Renal pelvis (tissue), 12 donors: Measurements from ENCODE around the gene KCNH3. TPM values are rescaled to one million over a fixed set of nuclear protein-coding genes. Genes with fewer than 3 reads are reported as not detected.
A peak's percentile ranks its signal among the peaks of the same experiment; 100 is the strongest.
"Not testable (repeated sequence)": the region's sequence is repeated elsewhere in the genome, so short reads cannot be mapped to it uniquely, and the experiment has no call there.

Experiments
- DNase-seq: peaks from one replicate; pipeline ENCODE4 v3.0.0-alpha.2; 2013
- long read RNA-seq, 16 experiments: transcript quantifications; one replicate each; lab custom pipeline, GENCODE V29; 2026
- polyA plus RNA-seq, 3 donors: library from polyadenylated mRNA; unstranded; fragments of 120-200 nt; gene quantifications; one replicate each; pipeline ENCODE4 v1.2.1, GENCODE V29; 2013; ENCODE audit not compliant: insufficient read length in 3 of 3

KCNH3 gene, protein sequence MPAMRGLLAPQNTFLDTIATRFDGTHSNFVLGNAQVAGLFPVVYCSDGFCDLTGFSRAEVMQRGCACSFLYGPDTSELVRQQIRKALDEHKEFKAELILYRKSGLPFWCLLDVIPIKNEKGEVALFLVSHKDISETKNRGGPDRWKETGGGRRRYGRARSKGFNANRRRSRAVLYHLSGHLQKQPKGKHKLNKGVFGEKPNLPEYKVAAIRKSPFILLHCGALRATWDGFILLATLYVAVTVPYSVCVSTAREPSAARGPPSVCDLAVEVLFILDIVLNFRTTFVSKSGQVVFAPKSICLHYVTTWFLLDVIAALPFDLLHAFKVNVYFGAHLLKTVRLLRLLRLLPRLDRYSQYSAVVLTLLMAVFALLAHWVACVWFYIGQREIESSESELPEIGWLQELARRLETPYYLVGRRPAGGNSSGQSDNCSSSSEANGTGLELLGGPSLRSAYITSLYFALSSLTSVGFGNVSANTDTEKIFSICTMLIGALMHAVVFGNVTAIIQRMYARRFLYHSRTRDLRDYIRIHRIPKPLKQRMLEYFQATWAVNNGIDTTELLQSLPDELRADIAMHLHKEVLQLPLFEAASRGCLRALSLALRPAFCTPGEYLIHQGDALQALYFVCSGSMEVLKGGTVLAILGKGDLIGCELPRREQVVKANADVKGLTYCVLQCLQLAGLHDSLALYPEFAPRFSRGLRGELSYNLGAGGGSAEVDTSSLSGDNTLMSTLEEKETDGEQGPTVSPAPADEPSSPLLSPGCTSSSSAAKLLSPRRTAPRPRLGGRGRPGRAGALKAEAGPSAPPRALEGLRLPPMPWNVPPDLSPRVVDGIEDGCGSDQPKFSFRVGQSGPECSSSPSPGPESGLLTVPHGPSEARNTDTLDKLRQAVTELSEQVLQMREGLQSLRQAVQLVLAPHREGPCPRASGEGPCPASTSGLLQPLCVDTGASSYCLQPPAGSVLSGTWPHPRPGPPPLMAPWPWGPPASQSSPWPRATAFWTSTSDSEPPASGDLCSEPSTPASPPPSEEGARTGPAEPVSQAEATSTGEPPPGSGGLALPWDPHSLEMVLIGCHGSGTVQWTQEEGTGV
- polyA plus RNA-seq: 1 to 10 TPM; 6.4 to 8.0 (median 6.7) TPM
- long read RNA-seq, donor 1, partial matches to known transcripts: 0 of 1 reads
- long read RNA-seq, donor 1, other reads (novel, unspliced or antisense): 0 of 1 reads
- long read RNA-seq, donor 2: 0 reads
- long read RNA-seq, donor 3: 0 reads
- long read RNA-seq, donor 4: 0 reads
- long read RNA-seq, donor 5, partial matches to known transcripts: 0 of 9 reads
- long read RNA-seq, donor 5, other reads (novel, unspliced or antisense): 9 of 9 reads
- long read RNA-seq, donor 6: 0 reads
- long read RNA-seq, donor 7, partial matches to known transcripts: 25 of 26 reads
- long read RNA-seq, donor 7, other reads (novel, unspliced or antisense): 0 of 26 reads
- long read RNA-seq, donor 8, partial matches to known transcripts: 10 of 10 reads
- long read RNA-seq, donor 8, other reads (novel, unspliced or antisense): 0 of 10 reads
- long read RNA-seq, donor 9: 0 reads
- long read RNA-seq, donor 10, partial matches to known transcripts: 0 of 2 reads
- long read RNA-seq, donor 10, other reads (novel, unspliced or antisense): 0 of 2 reads
- long read RNA-seq, donor 11: 0 reads
- long read RNA-seq, donor 12, partial matches to known transcripts: 11 of 53 reads
- long read RNA-seq, donor 12, other reads (novel, unspliced or antisense): 42 of 53 reads
- long read RNA-seq, donor 13: 0 reads
- long read RNA-seq, donor 14: 0 reads
- long read RNA-seq, donor 15, partial matches to known transcripts: 0 of 1 reads
- long read RNA-seq, donor 15, other reads (novel, unspliced or antisense): 0 of 1 reads
- long read RNA-seq, donor 16: 0 reads

DNA sequence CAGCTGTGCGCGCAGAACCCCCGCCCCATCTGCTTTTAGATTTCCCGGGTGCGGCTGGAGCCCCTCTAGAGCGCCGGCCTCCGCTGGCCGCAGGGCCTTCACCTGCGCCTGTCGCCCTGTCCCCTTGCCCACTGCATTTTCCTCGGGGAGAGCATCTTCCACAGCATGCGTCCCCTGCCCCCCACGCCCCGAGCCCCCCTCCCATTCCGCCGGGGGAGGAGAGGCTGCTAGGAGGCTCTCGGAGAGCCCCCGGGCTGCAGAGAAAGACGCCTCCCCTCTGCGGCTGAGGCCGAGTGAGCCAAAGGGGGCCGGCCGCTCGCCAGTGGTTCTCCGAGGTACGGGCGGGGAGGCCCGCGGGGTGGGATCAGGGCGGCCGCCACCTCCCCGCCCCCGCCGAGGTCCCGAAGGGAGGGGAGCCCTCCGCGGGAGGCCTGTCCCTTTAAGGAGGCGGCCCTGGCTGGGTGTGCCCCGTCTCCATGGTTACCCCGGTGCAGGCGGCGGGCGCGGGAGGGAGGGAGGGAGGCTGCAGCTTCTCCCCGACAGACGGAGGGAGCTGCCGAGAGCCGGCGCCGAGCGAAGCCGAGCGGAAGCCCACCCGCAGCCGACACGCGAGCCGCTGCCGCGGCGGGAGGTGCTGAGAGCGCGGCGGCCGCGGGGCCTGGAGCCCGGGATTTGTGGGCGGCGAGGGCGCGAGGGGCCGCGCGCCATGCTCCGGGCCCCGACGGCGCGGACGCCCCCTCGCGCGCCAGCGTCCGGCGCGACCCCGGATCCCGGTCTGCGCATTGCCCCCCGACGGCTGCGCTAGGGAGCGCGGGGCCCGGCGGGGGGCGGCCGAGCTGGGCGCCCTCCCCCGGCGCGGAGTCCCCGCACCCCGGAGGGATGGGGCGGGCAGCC lies at the start of gene KCNH3:
Gene KCNH3 (plus strand): TSS at position 521 of the 894 bp plus-strand sequence. CDS start 387 bp downstream, outside the sequence.
- peak; percentile 72 for DNase-seq

DNA sequence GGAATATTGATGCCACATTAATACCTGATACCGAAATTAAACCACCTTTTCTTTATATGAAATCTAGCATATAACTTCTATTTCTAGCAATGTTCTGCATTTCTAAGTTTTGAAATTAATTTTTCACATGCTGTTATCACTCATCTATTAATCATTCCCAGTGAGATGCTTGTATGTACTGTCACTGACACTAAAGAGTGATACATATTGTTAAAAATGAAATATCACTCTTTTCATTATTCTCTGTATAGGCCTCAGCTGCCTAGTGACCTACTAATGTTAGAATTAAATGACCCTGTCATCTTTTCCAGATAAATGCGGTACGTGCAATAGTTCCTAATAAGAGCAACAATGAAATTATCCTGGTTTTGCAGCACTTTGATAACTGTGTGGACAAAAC lies 49.7 kb upstream of the KCNH3 start:
- DNase-seq: no peak

DNA sequence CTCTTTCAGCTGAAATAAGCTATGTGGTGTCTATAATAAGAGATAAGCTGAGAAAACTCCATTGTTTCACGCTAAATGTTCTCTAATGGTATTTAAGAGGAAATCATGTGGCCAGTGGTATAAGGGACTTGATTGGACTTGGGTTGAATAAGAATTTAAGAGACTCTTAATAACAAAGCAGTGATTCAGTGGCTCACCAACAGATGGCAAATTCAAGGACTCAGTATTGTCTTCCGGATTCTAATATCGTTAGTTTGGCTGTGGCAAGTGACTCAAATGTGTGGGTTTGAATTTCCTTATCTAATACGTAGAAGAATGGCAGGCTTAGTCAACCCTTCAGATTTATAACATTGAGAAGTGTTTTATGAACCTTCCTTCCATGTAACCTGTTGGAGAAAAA lies 49.1 kb upstream of the KCNH3 start:
- no peak for DNase-seq

DNA sequence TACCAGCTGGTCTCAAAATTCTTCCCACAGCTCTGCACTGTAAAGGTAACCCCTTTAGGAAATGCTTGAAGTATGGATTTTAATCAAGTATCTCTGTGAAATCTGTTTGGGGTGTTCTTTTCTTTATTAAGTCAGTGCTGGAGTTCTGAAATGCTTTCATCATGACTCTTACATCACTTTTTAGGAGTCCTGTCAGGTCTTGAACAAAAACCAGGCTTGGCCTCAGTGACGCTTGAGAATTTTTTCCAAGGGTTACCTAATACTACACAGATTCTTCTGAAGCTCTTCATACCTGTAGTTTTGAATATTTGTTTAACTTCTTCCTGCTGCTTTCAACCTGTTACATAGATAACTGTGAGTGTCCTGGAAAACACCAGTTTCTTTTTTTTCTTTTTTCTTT lies 47.0 kb upstream of the KCNH3 start:
- DNase-seq: no peak

DNA sequence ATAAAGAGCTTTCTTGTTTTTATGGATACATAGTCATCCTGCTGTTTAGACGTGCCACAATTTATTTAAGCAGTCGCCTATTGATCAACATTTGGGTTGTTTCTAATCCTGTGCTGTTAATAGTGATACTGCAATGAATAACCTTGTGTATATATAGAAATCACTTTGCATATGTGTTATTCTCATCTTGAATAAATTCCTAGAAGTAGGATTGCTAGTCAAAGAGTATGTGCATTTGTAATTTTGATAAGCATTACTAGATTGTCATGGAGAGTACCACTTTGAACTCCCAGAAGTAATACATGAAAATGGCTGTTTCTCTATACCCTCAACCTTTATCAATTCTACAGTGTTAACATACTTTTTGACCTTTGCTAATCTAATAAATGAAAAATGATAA lies 44.9 kb upstream of the KCNH3 start:
- no peak for DNase-seq

DNA sequence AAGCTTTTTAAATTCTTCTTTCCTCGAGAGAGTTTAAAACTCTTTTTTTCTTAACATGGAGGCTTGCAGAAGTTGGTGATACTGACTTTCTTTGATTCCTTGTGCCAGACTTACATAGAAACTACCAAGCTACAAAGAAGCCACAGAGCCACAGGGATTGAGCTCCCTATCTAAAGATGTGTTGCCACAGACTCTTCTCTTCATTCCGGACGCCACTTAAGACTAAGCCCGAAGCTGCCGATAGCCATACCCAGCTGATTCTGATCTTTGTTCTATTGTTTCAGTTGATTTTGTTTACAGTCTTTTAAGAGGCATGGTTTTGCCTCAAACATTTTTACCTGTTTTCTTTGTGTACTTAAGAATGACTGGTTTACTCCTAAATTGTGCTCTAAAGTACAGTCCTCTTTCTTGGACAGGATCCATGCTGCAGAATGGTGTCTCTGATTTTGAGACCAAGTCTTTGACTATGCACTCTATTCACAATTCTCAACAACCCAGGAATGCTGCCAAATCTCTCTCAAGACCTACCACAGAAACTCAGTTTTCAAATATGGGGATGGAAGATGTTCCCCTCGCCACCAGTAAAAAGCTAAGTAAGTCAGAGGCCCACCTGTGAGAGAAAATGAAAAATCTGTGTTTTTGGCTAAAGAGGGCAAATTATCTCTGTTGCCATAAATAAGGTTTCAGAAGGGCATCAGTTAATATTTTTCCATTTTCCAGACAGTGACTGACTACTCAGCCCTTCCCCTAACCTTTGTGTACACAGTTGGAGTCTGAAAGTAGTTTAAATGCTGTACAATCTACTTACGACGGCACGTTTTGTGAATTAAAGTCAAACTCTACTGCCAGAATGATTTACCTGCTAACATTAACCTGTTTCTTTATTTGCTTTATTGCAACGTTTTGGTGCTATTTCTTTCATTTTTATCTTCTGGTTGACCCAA lies 42.1 kb upstream of the KCNH3 start:
- no peak for DNase-seq

DNA sequence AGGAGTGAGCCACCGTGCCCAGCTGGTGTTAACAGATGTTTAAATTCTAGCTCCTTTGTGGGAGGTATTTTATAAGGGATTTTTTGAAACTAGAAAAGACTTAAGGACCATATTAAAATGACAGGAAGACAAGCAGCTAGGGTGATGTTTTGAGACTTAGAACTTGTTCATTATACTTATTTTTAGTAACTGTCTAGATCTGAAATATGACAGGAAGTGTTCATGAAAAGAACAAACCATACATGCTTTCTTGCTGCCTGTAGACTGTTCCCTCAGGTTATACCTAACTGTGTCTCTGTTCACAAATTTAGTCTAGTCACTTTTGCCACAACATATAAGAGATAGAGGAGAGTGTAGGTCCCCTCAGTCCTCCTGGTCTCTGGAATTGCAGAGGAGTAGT lies 36.9 kb upstream of the KCNH3 start:
- no peak for DNase-seq

DNA sequence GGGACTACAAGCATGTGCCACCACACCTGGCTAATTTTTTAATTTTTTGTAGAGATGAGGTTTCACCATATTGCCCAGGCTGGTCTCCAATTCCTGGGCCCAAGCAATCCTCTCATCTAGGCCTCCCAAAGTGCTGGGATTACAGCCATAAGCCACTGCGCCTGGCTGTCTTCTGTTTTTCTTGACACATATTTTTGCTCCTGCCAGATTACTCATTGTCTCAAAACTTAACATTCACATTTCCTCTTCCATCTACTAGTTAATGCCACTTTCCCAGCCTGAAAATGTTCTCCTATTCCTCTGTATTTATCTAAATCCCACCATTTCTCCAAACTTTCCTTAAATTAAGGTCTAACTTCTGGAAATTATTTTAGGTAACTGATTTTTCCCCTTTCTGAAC lies 36.2 kb upstream of the KCNH3 start:
- DNase-seq: no peak

DNA sequence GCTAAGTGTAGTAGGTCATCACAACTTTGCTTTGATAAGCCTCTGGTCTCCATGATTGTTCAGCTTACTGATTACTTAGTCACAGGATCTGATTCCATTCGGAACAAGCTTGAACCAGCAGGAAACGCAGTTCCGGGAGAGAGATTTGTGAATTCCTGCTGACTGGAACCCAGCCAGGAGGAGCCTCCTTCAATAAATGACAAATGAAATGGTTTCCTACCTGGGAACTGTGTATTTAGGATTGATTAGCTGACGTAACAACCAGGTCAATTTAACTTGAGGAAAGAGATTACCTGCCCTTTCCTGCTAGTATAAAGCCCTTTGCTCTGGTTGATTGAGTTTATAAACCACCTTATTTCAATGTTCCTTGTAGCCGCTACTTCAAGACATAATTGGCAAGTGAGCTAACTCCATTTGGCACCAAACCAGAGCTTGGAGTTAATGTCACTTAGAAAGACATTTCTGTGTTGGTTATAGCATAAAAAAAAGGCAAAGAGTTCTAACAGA lies 35.1 kb upstream of the KCNH3 start:
- DNase-seq: peak; percentile 45

DNA sequence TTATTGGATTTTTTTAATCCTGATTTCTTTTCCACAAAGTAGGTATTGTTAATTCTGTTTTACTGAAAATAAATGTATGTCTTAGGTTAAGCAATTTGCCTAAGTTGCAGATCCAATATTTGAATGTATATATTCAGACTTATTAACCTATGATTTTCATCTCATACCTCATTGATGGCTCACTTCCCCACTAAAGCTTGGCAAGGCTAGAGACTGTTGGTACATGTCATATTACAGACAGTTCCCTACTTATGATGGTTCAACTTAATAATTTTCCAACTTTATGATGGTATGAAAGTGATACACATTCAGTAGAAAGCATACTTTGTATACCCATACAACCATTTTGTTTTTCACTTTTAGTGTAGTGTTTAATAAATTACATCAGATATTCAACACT lies 33.2 kb upstream of the KCNH3 start:
- no peak for DNase-seq

DNA sequence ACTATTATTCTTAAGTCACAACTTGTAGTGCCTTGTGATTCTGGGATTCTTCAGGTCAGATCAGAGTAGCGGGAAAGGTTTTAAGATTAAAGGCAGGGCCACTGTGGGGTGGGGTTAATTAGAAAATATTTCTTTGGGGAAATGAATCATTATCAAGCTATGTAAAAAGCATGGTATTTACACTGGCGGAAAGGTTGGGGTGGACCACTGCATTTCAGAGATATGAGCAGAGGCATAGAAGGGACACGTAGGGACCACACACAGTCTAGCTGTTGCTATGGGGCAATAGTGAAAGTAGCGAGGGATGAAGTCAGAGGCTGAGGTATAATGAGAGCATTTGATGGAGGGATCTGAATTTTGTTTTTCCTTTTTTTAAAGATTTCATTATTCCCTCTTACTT lies 31.7 kb upstream of the KCNH3 start:
- no peak for DNase-seq

DNA sequence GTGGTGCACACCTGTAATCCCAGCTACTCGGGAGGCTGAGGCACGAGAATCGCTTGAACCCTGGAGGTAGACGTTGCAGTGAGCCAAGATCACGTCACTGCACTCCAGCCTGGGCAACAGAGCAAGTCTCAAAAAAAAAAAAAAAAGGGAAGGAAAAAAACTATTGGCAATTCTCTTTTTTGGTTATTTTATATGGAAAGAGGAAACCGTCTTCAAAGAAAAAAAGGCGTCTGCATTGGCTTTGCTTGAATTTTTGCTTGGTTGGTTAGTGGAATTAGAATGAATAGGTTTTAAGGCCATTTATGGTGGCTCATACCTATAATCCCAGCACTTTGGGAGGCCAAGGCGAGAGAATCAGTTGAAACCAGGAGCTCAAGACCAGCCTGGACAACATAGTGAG lies 29.1 kb upstream of the KCNH3 start:
- not testable (repeated sequence) for DNase-seq

DNA sequence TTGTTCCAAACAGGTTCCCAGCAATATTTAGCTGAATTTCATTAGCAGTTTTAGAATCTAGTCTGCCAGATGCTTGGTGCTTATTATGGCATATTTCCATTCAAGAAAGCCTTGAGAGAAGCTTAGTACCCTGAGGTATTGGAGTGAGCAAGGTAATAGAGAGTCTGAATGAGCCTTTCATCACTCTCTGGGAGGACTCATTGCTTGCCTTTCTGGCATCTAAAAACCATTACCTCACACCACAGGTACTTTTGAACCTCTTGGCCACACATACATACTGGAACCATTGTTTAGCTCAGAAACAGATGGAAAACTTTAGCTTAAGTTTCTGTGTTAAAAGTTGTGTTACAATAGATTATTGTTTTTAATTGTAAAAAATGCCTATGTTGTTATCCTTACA lies 27.4 kb upstream of the KCNH3 start:
- no peak for DNase-seq

DNA sequence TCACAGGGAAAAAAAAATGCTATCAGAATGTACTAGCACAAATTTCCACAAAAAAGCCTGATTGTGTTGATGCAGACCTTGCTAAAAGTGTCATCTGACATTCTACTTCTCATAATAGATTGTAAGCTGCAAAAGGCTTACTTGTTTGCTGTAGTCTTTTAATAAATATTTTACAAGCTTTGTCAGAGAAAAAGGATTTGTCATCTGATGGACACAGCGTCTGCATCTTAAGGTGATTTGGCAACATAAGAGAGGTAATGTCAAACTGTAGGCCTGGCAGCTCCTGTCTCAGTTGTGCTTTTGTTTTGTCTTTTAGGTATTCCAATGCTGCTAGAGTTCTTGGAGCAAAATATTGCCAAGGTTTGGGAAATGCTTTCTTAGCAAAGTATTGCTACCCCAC lies 26.3 kb upstream of the KCNH3 start:
- no peak for DNase-seq

DNA sequence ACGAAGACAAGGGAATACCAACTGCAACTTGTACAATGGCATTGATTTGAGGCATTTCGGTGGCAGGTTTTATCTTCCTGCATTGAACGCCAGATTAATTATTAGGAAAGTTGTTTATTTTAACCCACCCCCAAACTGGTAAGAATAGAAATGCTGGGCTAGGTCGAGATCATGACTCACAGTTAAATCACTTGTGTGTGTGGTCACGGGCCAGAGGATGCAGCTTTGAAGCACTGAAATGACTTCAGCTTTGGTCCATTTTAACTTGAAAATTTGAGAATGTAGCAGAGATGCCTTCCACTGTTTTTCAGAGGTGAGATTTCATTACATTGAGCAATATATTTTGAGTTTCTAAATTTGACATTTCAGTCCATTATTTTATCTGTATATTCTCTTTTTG lies 23.6 kb upstream of the KCNH3 start:
- DNase-seq: no peak

DNA sequence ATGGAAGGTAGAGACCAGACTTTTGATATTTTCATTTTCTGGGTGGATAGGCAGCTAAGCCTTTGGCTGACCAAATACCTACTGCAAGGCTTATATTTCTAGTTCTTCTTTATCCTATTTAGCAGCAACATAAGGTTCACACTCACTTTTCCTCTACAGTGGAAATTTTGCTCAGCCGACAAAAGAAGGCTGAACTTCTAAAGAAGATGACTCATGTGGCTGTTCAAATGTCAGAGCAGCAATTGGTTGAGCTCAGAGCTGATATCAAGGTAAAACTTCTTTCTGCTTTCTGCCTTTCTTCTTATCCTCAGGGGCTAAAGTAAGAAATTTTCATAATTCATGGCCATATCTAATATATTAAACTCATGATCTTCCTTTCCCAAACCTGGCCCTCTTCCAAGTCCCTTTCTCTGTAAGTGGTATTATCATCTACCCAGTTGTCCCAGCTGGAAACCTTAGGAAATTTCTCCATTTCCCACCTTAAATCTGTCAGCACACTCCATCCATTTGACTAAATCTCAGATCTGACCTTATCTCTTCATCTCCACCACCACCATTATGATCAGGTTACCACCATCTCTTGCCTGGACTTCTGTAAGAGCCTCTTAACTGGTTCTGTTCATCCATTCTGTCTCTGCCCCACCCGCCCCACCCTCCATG lies 19.8 kb upstream of the KCNH3 start:
- no peak for DNase-seq

DNA sequence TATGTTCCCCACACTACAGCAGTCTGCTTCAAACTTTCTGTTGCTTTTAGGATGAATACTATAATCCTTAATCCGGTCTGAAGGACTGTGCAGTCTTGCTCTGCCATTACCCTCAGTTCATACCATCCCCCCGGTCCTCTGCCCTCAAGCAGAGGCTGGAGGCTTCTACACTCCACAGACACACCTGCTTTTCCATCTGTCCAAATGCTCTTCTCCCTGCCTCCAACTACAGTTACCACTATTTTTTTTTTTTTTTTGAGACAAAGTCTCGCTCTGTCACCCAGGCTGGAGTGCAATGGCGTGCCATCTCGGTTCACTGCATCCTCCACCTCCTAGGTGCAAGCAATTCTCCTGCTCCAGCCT lies 19.3 kb upstream of the KCNH3 start:
- DNase-seq: no peak

DNA sequence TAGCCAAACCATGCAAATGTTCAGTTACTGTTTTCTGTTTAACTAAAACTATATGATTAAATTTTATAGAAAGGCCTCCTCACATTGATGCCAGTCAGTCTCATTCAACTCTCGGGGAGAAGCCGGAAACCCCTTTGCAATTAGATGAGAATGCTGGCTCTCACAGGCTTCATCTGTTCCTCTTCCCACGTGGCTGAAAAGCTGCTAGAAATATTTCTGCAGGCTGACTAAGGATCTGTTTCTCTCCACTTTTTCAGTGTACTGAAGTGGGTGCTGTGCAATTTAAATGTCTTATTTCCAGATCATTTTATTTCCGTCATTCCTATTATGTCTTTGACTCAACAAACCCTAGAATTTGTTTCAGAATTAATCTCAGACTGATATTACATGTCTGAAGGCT lies 17.4 kb upstream of the KCNH3 start:
- DNase-seq: no peak
